Measurements from ENCODE around the gene RBMS1. TPM values are rescaled to one million over a fixed set of nuclear protein-coding genes. Genes with fewer than 3 reads are reported as not detected.
A peak's percentile ranks its signal among the peaks of the same experiment; 100 is the strongest.

Gene RBMS1
- total and polyA plus RNA-seq, 4 donors, result 7.9 to 23.5 (median 15.5) TPM

DNA sequence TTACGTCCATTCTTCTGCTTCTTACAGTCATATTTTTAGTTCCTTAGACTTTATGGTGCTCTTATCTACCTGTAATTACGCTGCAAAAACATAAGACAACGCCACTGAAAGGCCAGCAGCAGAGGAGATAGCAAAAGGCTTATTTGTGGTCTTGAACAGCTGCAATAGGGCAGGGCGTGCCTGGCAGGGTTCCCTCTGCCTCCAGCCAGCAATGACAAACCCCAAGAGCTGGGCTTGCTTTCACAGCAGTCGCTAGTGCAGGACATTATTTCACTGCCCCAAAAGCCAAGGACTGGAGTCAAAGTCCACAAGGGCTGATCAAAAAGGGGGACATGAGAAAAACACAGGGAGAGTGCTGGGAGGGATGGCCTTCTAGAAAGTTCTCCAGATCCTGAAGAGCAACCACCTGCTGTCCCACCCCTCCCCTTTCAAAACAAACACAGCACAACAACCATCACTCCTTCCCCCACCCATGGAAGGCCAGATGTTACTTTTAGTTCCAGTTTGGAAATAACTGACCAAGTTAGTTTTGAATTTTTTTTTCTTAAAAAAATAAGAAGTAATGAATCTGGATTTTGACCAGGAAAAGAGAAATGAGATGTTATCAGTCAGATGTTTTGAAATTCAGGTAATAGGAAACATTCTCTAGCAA lies 127.8 kb downstream of the RBMS1 start:
- DNase-seq (ENCODE audit: low spot score), result no peak

DNA sequence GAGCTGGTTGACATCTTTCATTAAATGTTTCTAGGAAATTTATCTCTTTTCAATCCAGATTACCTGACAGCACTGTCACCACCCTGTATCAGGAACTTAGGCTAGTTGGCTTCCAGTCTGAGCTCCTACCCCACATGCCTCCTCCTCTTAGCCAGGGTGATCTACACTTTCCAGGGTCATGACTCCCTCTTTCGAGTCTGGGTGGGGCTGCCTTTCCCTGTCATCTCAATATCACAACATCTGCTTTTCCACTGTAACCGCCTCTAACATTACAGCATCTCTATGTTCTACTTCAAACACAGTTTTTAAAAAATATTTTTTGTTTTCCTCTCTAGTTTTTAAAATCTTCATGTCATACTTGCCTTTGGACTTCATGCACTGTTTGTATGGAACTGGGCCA lies 129.2 kb downstream of the RBMS1 start:
- no peak overlapping the region for H3K4me3 ChIP-seq (ENCODE audit: low read depth in 1 of 3, low read length in 3 of 3)
- WGBS, result 79% methylated on average over 2 of the region's 2 CpGs
- DNase-seq (ENCODE audit: low spot score), result no peak
- H3K27ac ChIP-seq (ENCODE audit: low read depth in 1 of 2, low read length in 2 of 2), result no peak overlapping the region
- no peaks in the 10 kb centered on the region for H3K9me3 ChIP-seq (ENCODE audit: control insufficient read depth in 4 of 4, low read length in 3 of 4)
- H3K27me3 ChIP-seq (ENCODE audit: control insufficient read depth in 4 of 4, insufficient read depth in 4 of 4, low read length in 3 of 4), result no peaks in the 10 kb centered on the region
- H3K36me3 ChIP-seq (ENCODE audit: control insufficient read depth in 4 of 4, insufficient read depth in 3 of 4, low read depth in 1 of 4, low read length in 3 of 4), result no peaks in the 10 kb centered on the region
- H3K4me1 ChIP-seq (ENCODE audit: control insufficient read depth in 4 of 4, insufficient read depth in 4 of 4, low read length in 3 of 4), result peaks cover 0 to 6% (median 0%) of the 10 kb centered on the region in 4 donors
- H3K9ac ChIP-seq (ENCODE audit: low read depth in 1 of 2, low read length in 2 of 2), result no peak overlapping the region
- TF ChIP-seq NR2F2 (IDR thresholded peaks at IDR 0.05) (no peak), JUND (IDR thresholded peaks at IDR 0.05) (no peak), RAD21 (IDR thresholded peaks at IDR 0.05) (no peak), FOXA2 (IDR thresholded peaks at IDR 0.05) (no peak), FOXA1 (IDR thresholded peaks at IDR 0.05) (no peak), SP1 (IDR thresholded peaks at IDR 0.05) (no peak), EGR1 (IDR thresholded peaks at IDR 0.05; ENCODE audit: low read depth in 2 of 2) (no peak), GABPA (IDR thresholded peaks at IDR 0.05 in 1 of 2, conservative IDR thresholded peaks at IDR 0.05 in 1 of 2) (no peak), YY1 (IDR thresholded peaks at IDR 0.05) (no peak)
- TF ChIP-seq, protein P1, sequence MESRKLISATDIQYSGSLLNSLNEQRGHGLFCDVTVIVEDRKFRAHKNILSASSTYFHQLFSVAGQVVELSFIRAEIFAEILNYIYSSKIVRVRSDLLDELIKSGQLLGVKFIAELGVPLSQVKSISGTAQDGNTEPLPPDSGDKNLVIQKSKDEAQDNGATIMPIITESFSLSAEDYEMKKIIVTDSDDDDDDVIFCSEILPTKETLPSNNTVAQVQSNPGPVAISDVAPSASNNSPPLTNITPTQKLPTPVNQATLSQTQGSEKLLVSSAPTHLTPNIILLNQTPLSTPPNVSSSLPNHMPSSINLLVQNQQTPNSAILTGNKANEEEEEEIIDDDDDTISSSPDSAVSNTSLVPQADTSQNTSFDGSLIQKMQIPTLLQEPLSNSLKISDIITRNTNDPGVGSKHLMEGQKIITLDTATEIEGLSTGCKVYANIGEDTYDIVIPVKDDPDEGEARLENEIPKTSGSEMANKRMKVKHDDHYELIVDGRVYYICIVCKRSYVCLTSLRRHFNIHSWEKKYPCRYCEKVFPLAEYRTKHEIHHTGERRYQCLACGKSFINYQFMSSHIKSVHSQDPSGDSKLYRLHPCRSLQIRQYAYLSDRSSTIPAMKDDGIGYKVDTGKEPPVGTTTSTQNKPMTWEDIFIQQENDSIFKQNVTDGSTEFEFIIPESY (IDR thresholded peaks at IDR 0.05), result no peak
- TF ChIP-seq, protein P2, sequence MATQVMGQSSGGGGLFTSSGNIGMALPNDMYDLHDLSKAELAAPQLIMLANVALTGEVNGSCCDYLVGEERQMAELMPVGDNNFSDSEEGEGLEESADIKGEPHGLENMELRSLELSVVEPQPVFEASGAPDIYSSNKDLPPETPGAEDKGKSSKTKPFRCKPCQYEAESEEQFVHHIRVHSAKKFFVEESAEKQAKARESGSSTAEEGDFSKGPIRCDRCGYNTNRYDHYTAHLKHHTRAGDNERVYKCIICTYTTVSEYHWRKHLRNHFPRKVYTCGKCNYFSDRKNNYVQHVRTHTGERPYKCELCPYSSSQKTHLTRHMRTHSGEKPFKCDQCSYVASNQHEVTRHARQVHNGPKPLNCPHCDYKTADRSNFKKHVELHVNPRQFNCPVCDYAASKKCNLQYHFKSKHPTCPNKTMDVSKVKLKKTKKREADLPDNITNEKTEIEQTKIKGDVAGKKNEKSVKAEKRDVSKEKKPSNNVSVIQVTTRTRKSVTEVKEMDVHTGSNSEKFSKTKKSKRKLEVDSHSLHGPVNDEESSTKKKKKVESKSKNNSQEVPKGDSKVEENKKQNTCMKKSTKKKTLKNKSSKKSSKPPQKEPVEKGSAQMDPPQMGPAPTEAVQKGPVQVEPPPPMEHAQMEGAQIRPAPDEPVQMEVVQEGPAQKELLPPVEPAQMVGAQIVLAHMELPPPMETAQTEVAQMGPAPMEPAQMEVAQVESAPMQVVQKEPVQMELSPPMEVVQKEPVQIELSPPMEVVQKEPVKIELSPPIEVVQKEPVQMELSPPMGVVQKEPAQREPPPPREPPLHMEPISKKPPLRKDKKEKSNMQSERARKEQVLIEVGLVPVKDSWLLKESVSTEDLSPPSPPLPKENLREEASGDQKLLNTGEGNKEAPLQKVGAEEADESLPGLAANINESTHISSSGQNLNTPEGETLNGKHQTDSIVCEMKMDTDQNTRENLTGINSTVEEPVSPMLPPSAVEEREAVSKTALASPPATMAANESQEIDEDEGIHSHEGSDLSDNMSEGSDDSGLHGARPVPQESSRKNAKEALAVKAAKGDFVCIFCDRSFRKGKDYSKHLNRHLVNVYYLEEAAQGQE (IDR thresholded peaks at IDR 0.05), result no peak
- TF ChIP-seq, protein P3, sequence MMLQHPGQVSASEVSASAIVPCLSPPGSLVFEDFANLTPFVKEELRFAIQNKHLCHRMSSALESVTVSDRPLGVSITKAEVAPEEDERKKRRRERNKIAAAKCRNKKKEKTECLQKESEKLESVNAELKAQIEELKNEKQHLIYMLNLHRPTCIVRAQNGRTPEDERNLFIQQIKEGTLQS (IDR thresholded peaks at IDR 0.05), result no peak
- TF ChIP-seq, protein P4, sequence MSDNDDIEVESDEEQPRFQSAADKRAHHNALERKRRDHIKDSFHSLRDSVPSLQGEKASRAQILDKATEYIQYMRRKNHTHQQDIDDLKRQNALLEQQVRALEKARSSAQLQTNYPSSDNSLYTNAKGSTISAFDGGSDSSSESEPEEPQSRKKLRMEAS (IDR thresholded peaks at IDR 0.05), result no peak
- TF ChIP-seq, protein P5, sequence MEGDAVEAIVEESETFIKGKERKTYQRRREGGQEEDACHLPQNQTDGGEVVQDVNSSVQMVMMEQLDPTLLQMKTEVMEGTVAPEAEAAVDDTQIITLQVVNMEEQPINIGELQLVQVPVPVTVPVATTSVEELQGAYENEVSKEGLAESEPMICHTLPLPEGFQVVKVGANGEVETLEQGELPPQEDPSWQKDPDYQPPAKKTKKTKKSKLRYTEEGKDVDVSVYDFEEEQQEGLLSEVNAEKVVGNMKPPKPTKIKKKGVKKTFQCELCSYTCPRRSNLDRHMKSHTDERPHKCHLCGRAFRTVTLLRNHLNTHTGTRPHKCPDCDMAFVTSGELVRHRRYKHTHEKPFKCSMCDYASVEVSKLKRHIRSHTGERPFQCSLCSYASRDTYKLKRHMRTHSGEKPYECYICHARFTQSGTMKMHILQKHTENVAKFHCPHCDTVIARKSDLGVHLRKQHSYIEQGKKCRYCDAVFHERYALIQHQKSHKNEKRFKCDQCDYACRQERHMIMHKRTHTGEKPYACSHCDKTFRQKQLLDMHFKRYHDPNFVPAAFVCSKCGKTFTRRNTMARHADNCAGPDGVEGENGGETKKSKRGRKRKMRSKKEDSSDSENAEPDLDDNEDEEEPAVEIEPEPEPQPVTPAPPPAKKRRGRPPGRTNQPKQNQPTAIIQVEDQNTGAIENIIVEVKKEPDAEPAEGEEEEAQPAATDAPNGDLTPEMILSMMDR (IDR thresholded peaks at IDR 0.05; ENCODE audit: low read depth, low read length, missing input control), result no peak

More for the DNA sequence above, 127.8 kb downstream of the RBMS1 start:
- Histone ChIP-seq H3K4me1 (ENCODE audit: control insufficient read depth in 4 of 4, insufficient read depth in 4 of 4, low read length in 3 of 4) (peaks cover 0 to 6% (median 0%) of the 10 kb centered on the region in 4 donors), H3K4me3 (ENCODE audit: low read depth in 1 of 3, low read length in 3 of 3) (no peak overlapping the region), H3K27me3 (ENCODE audit: control insufficient read depth in 4 of 4, insufficient read depth in 4 of 4, low read length in 3 of 4) (no peaks in the 10 kb centered on the region), H3K36me3 (ENCODE audit: control insufficient read depth in 4 of 4, insufficient read depth in 3 of 4, low read depth in 1 of 4, low read length in 3 of 4) (no peaks in the 10 kb centered on the region), H3K9ac (ENCODE audit: low read depth in 1 of 2, low read length in 2 of 2) (no peak overlapping the region), H3K9me3 (ENCODE audit: control insufficient read depth in 4 of 4, low read length in 3 of 4) (no peaks in the 10 kb centered on the region), H3K27ac (ENCODE audit: low read depth in 1 of 2, low read length in 2 of 2) (no peak overlapping the region)
- no peak for TF ChIP-seq FOXA1 (IDR thresholded peaks at IDR 0.05)
- TF ChIP-seq HNF4A (conservative IDR thresholded peaks at IDR 0.05), result peak in 1 of 2 donors; percentile 14
- WGBS, result 80% methylated on average over 5 of the region's 5 CpGs
